OCI-LY3 (cell line): ENCODE results near the gene RPN2.

Experiments
- EZH2phosphoT487 ChIP-seq: fragments of 200-600 bp; shearing (Covaris generic); IDR thresholded peaks from 2 replicates; pipeline ENCODE4 v1.6.1; 2018; ENCODE audit warnings: antibody characterized with exemption, mixed run types, low read depth
- TF ChIP-seq, protein P1 (sequence below): fragments of 200-600, 300-600 bp; sonication (generic); IDR thresholded peaks from 2 replicates; pipeline ENCODE4 v1.5.1; 2014; ENCODE audit warnings: antibody characterized with exemption, low read length, low read depth

- TF ChIP-seq EZH2phosphoT487: no peak
- TF ChIP-seq, protein P1, sequence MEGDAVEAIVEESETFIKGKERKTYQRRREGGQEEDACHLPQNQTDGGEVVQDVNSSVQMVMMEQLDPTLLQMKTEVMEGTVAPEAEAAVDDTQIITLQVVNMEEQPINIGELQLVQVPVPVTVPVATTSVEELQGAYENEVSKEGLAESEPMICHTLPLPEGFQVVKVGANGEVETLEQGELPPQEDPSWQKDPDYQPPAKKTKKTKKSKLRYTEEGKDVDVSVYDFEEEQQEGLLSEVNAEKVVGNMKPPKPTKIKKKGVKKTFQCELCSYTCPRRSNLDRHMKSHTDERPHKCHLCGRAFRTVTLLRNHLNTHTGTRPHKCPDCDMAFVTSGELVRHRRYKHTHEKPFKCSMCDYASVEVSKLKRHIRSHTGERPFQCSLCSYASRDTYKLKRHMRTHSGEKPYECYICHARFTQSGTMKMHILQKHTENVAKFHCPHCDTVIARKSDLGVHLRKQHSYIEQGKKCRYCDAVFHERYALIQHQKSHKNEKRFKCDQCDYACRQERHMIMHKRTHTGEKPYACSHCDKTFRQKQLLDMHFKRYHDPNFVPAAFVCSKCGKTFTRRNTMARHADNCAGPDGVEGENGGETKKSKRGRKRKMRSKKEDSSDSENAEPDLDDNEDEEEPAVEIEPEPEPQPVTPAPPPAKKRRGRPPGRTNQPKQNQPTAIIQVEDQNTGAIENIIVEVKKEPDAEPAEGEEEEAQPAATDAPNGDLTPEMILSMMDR: no peak
These were observed 31.9 kb upstream of the RPN2 start for GRCh38 chr20:37147250-37147649.
